ENCODE results near the gene DUSP1. TPM values are rescaled to one million over a fixed set of nuclear protein-coding genes. Genes with fewer than 3 reads are reported as not detected.

DUSP1 gene
- total RNA-seq, 1 donor from 2014 or later, result 4.2 TPM

- H3K27me3 Mint-ChIP-seq (ENCODE audit: insufficient read depth, low read depth), result peaks cover 12% of the 10 kb centered on the region
- no peak overlapping the region for H3K27ac Mint-ChIP-seq
- Histone ChIP-seq H3K9me3 (ENCODE audit: low read depth) (no peaks in the 10 kb centered on the region), H3F3A (ENCODE audit: low read depth) (no peaks in the 10 kb centered on the region), H3K9ac (no peak overlapping the region), H2AFZ (replicated peaks) (no peak overlapping the region), H3K4me1 (no peaks in the 10 kb centered on the region), H3K4me2 (no peak overlapping the region), H3K27me3 (peaks cover 65% of the 10 kb centered on the region), H4K20me1 (ENCODE audit: low read depth) (no peaks in the 10 kb centered on the region), H3K36me3 (no peaks in the 10 kb centered on the region), H3K79me2 (ENCODE audit: low read depth) (no peaks in the 10 kb centered on the region), H3K27ac (no peak overlapping the region), H3K4me3 (no peak overlapping the region)
- no peak for DNase-seq (ENCODE audit: low spot score)
- H3K9me3 Mint-ChIP-seq, result no peaks in the 10 kb centered on the region
- TF ChIP-seq EZH2 (IDR thresholded peaks at IDR 0.05) (no peak), EZH2phosphoT487 (IDR thresholded peaks at IDR 0.05) (no peak)
- TF ChIP-seq, protein P1, sequence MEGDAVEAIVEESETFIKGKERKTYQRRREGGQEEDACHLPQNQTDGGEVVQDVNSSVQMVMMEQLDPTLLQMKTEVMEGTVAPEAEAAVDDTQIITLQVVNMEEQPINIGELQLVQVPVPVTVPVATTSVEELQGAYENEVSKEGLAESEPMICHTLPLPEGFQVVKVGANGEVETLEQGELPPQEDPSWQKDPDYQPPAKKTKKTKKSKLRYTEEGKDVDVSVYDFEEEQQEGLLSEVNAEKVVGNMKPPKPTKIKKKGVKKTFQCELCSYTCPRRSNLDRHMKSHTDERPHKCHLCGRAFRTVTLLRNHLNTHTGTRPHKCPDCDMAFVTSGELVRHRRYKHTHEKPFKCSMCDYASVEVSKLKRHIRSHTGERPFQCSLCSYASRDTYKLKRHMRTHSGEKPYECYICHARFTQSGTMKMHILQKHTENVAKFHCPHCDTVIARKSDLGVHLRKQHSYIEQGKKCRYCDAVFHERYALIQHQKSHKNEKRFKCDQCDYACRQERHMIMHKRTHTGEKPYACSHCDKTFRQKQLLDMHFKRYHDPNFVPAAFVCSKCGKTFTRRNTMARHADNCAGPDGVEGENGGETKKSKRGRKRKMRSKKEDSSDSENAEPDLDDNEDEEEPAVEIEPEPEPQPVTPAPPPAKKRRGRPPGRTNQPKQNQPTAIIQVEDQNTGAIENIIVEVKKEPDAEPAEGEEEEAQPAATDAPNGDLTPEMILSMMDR (IDR thresholded peaks at IDR 0.05), result no peak
- H3K4me3 Mint-ChIP-seq, result no peak overlapping the region
- no peaks in the 10 kb centered on the region for H3K36me3 Mint-ChIP-seq
- peaks cover 10% of the 10 kb centered on the region for H3K4me1 Mint-ChIP-seq
These were observed 50.3 kb downstream of the DUSP1 start for GRCh38 chr5:172720655-172721054.

DNA sequence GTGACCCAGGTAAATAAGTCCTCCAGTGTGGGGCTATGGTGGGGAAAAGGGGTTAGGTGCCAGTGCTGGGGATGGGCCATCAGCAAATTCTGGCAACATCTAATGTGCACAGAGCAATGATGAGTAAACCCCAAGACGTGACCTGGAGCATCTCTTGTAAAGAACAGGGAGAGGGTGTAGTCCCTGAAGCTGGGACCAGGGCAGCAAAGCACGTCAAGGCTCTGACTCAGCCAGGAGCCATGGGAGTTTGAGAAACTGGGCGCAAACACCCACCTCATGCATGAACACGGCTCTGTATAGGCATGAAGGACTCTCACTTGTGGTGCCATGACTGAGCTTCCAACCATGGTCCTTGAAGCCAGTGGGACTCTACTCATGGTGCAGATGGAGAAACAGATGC lies 51.8 kb downstream of the DUSP1 start:
- Mint-ChIP-seq H3K27ac (no peak overlapping the region), H3K27me3 (ENCODE audit: insufficient read depth, low read depth) (peaks cover 12% of the 10 kb centered on the region), H3K9me3 (no peaks in the 10 kb centered on the region), H3K4me1 (peaks cover 10% of the 10 kb centered on the region), H3K4me3 (no peak overlapping the region), H3K36me3 (no peaks in the 10 kb centered on the region)
- Histone ChIP-seq H3K4me2 (no peak overlapping the region), H3K27ac (no peak overlapping the region), H3K36me3 (no peaks in the 10 kb centered on the region), H4K20me1 (ENCODE audit: low read depth) (no peaks in the 10 kb centered on the region), H3F3A (ENCODE audit: low read depth) (no peaks in the 10 kb centered on the region), H3K79me2 (ENCODE audit: low read depth) (no peaks in the 10 kb centered on the region), H3K9me3 (ENCODE audit: low read depth) (no peaks in the 10 kb centered on the region), H3K4me3 (no peak overlapping the region), H3K27me3 (peaks cover 65% of the 10 kb centered on the region), H2AFZ (replicated peaks) (no peak overlapping the region), H3K4me1 (no peaks in the 10 kb centered on the region), H3K9ac (no peak overlapping the region)
- TF ChIP-seq EZH2phosphoT487 (IDR thresholded peaks at IDR 0.05), result no peak
- TF ChIP-seq EZH2 (IDR thresholded peaks at IDR 0.05), result no peak
- TF ChIP-seq, protein P1 (IDR thresholded peaks at IDR 0.05), result no peak
- DNase-seq (ENCODE audit: low spot score), result no peak

DNA sequence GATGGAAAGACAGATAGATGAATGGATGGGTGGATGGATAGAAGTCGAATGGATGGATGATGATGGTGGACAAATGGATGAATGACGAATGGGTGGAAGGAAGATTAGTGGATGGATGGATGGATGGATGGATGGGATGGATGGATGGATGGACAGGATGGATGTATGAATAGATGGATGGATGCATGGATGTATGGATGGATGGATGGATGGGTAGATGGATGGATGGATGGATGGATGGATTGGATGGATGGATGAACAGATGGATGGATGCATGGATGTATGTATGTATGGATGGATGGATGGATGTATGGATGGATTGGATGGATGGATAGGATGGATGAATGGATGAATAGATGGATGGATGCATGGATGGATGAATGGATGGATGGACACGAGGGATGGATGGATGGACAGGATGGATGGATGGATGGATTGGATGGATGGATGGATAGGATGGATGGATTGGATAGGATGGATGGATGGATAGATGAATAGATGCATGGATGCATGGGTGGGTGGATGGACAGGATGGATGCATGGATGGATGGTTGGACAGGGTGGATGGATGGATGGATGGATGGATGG lies 52.4 kb downstream of the DUSP1 start:
- Histone ChIP-seq H3K9me3 (ENCODE audit: low read depth) (no peaks in the 10 kb centered on the region), H3K79me2 (ENCODE audit: low read depth) (no peaks in the 10 kb centered on the region), H3F3A (ENCODE audit: low read depth) (no peaks in the 10 kb centered on the region), H3K9ac (no peak overlapping the region), H3K4me3 (no peak overlapping the region), H3K27ac (no peak overlapping the region), H4K20me1 (ENCODE audit: low read depth) (no peaks in the 10 kb centered on the region), H3K4me1 (no peaks in the 10 kb centered on the region), H3K36me3 (no peaks in the 10 kb centered on the region), H2AFZ (replicated peaks) (no peak overlapping the region), H3K27me3 (peaks cover 59% of the 10 kb centered on the region), H3K4me2 (no peak overlapping the region)
- Mint-ChIP-seq H3K36me3 (no peaks in the 10 kb centered on the region), H3K4me3 (no peak overlapping the region), H3K27me3 (ENCODE audit: insufficient read depth, low read depth) (peaks cover 12% of the 10 kb centered on the region), H3K4me1 (peaks cover 10% of the 10 kb centered on the region), H3K27ac (no peak overlapping the region), H3K9me3 (no peaks in the 10 kb centered on the region)
- TF ChIP-seq, protein P1 (IDR thresholded peaks at IDR 0.05), result no peak
- no peak for TF ChIP-seq EZH2 (IDR thresholded peaks at IDR 0.05)
- TF ChIP-seq EZH2phosphoT487 (IDR thresholded peaks at IDR 0.05), result no peak
- no peak for DNase-seq (ENCODE audit: low spot score)

Small RNAs within 50 kb of the gene (small RNA-seq; reads per million reads assigned to genes)
- gene AC022217.4, result not detected
- gene RF00019, result not detected

Other genes starting within 250 kb of the DUSP1 start
- gene NEURL1B, start 129.9 kb downstream of the DUSP1 start, total RNA-seq (ENCODE audit: low replicate concordance), result 12.1 and 20.2 TPM in 2 replicates
- 28.7 and 50.8 TPM in 2 replicates for gene ERGIC1, start 63.1 kb upstream of the DUSP1 start, total RNA-seq (ENCODE audit: low replicate concordance)
- 55.7 and 99.3 TPM in 2 replicates for gene RPL26L1, start 188.2 kb upstream of the DUSP1 start, total RNA-seq (ENCODE audit: low replicate concordance)
- gene ATP6V0E1, start 212.6 kb upstream of the DUSP1 start, total RNA-seq (ENCODE audit: low replicate concordance), result 43.7 and 72.4 TPM in 2 replicates

Measured in neural progenitor cell (in vitro differentiated cells).